ENCODE results near the gene PEX3. TPM values are rescaled to one million over a fixed set of nuclear protein-coding genes. Genes with fewer than 3 reads are reported as not detected.
"Not testable (repeated sequence)": the region's sequence is repeated elsewhere in the genome, so short reads cannot be mapped to it uniquely, and the experiment has no call there.

PEX3 gene
- total and polyA plus RNA-seq, 2 donors (not counting 1 experiment from before 2014, with no cell fraction given): 9.3 to 23.2 TPM

DNA sequence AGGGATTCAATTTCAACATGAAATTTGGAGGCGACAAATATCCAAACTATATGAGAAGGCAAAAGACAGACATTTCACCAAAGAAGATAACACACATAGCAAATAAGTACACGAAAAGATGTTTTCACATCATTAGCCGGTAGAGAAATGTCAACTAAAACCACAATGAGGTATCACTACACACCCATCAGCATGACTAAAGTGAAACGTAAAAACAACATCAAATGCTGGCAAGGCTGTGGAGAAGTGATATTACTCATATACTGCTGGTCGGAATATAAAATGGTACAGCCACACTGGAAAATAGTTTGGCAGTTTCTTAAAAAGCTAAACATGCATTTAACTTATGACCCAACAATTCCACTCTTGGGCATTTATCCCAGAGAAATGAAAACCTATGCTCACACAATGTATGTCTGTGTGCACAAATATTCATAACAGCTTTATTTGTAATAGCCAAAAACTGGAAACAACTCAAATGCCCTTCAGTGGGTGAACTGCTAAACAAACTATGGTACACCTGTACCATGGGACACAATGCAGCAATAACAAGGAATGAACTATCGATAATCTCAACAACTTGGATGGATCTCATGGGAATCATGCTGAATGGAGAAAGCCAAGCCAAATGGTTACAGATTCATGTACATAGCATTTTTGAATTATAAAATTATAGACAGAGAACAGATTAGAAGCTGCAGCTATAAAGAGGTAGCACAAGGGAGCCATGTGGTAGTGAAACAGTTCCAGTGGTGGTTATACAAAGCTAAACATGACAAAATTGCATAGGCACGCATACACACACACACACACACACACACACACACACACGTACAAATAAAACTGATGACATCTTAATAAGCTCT lies 8.7 kb upstream of the PEX3 start:
- intact Hi-C loops (cut with micrococcal nuclease): no loop called here
- H3K4me1 ChIP-seq (ENCODE audit: control insufficient read depth in 2 of 2, insufficient read depth in 2 of 2, low read length in 2 of 2): no peaks in the 10 kb centered on the region
- no peak for DNase-seq
- no peak overlapping the region for H3K4me2 ChIP-seq (replicated peaks; ENCODE audit: low read depth, low read length, poor library complexity, severe bottlenecking)
- no peak overlapping the region for H3K4me3 Mint-ChIP-seq
- H3K4me1 Mint-ChIP-seq: no peaks in the 10 kb centered on the region
- no peak overlapping the region for H2AFZ ChIP-seq (ENCODE audit: insufficient read depth, low read depth, low read length, poor library complexity, severe bottlenecking)
- peaks cover 2% of the 10 kb centered on the region for H3K9me3 Mint-ChIP-seq (ENCODE audit: insufficient read depth)
- H3K27ac Mint-ChIP-seq: no peak overlapping the region
- no peaks in the 10 kb centered on the region for H3K27me3 Mint-ChIP-seq
- H3K27ac ChIP-seq (ENCODE audit: low read length in 2 of 2): no peak overlapping the region
- H3K79me2 ChIP-seq (ENCODE audit: control insufficient read depth, insufficient read depth, low read length): no peaks in the 10 kb centered on the region
- H3K36me3 ChIP-seq (replicated peaks in 1 of 2; ENCODE audit: control extremely low read depth in 1 of 2, control insufficient read depth in 1 of 2, extremely low read depth in 1 of 2, insufficient read depth in 2 of 2, low read length in 1 of 2): no peaks in the 10 kb centered on the region
- no peaks in the 10 kb centered on the region for H4K20me1 ChIP-seq (ENCODE audit: control insufficient read depth, insufficient read depth, low read length, poor library complexity, severe bottlenecking)
- CTCF ChIA-PET: interaction anchor here (0.6 to 2.2 kb wide), 3 partner anchors 8 to 15 kb away, joined by 3 to 14 read pairs (median 4); no protein-coding TSS in a partner anchor
- no peak for TF ChIP-seq EZH2 (IDR thresholded peaks at IDR 0.05; ENCODE audit: borderline replicate concordance, insufficient read depth, low read depth, low read length, poor library complexity, severe bottlenecking)
- TF ChIP-seq, protein P1, sequence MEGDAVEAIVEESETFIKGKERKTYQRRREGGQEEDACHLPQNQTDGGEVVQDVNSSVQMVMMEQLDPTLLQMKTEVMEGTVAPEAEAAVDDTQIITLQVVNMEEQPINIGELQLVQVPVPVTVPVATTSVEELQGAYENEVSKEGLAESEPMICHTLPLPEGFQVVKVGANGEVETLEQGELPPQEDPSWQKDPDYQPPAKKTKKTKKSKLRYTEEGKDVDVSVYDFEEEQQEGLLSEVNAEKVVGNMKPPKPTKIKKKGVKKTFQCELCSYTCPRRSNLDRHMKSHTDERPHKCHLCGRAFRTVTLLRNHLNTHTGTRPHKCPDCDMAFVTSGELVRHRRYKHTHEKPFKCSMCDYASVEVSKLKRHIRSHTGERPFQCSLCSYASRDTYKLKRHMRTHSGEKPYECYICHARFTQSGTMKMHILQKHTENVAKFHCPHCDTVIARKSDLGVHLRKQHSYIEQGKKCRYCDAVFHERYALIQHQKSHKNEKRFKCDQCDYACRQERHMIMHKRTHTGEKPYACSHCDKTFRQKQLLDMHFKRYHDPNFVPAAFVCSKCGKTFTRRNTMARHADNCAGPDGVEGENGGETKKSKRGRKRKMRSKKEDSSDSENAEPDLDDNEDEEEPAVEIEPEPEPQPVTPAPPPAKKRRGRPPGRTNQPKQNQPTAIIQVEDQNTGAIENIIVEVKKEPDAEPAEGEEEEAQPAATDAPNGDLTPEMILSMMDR (IDR thresholded peaks at IDR 0.05): no peak
- 100% methylated on average over 1 of the region's 8 CpGs for WGBS (ENCODE audit: insufficient coverage)
- no peak for ATAC-seq (ENCODE audit: low read depth)
- H3K27me3 ChIP-seq (replicated peaks in 1 of 4; ENCODE audit: control extremely low read depth in 1 of 4, control insufficient read depth in 3 of 4, insufficient read depth in 4 of 4, low read length in 3 of 4): no peaks in the 10 kb centered on the region
- no peak overlapping the region for H3K9ac ChIP-seq (ENCODE audit: low read length)
- POLR2A ChIA-PET: no interaction called here
- no peaks in the 10 kb centered on the region for H3K9me3 ChIP-seq (ENCODE audit: control extremely low read depth in 1 of 3, control insufficient read depth in 2 of 3, insufficient read depth in 1 of 3, low read length in 2 of 3)
- H3K4me3 ChIP-seq (ENCODE audit: control extremely low read depth in 1 of 5, extremely low read depth in 1 of 5, insufficient read depth in 1 of 5, low read depth in 2 of 5, low read length in 4 of 5): no peak overlapping the region

DNA sequence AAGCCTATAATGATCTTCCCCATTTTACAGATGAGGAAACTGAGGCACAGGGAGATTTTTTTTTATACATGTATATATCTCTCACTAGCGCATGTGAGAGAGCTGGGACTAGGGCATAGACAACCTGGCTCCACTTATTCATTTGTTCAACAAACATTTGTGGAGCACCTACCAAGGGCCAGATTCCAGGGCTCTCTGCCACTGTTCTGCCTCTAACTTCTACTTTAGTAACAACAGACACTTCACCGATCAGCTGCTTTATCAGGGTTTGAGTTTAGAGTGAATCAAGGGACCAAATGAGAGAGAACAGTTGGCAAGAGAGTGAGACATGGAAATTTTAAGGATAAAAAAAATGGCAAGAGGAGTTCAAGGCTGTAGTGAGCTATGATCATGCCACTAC lies 7.5 kb upstream of the PEX3 start:
- no peaks in the 10 kb centered on the region for H3K79me2 ChIP-seq (ENCODE audit: control insufficient read depth, insufficient read depth, low read length)
- no peaks in the 10 kb centered on the region for H3K36me3 ChIP-seq (replicated peaks in 1 of 2; ENCODE audit: control extremely low read depth in 1 of 2, control insufficient read depth in 1 of 2, extremely low read depth in 1 of 2, insufficient read depth in 2 of 2, low read length in 1 of 2)
- no peaks in the 10 kb centered on the region for H4K20me1 ChIP-seq (ENCODE audit: control insufficient read depth, insufficient read depth, low read length, poor library complexity, severe bottlenecking)
- ChIA-PET POLR2A (no interaction called here), CTCF (interaction anchor here (0.6 to 2.2 kb wide), 3 partner anchors 9 to 624 kb away, joined by 4 to 14 read pairs (median 4); no protein-coding TSS in a partner anchor)
- H3K4me1 ChIP-seq (ENCODE audit: control insufficient read depth in 2 of 2, insufficient read depth in 2 of 2, low read length in 2 of 2): no peaks in the 10 kb centered on the region
- Mint-ChIP-seq H3K27ac (no peak overlapping the region), H3K4me3 (no peak overlapping the region), H3K4me1 (peaks cover 2% of the 10 kb centered on the region), H3K27me3 (no peaks in the 10 kb centered on the region), H3K9me3 (ENCODE audit: insufficient read depth) (peaks cover 2% of the 10 kb centered on the region)
- intact Hi-C loops (cut with micrococcal nuclease): no loop called here
- ATAC-seq (ENCODE audit: low read depth) (no peak), DNase-seq (no peak)
- H3K27ac ChIP-seq (ENCODE audit: low read length in 2 of 2): no peak overlapping the region
- H3K27me3 ChIP-seq (replicated peaks in 1 of 4; ENCODE audit: control extremely low read depth in 1 of 4, control insufficient read depth in 3 of 4, insufficient read depth in 4 of 4, low read length in 3 of 4): no peaks in the 10 kb centered on the region
- H3K9ac ChIP-seq (ENCODE audit: low read length): no peak overlapping the region
- H3K4me3 ChIP-seq (ENCODE audit: control extremely low read depth in 1 of 5, extremely low read depth in 1 of 5, insufficient read depth in 1 of 5, low read depth in 2 of 5, low read length in 4 of 5): no peak overlapping the region
- TF ChIP-seq, protein P1 (IDR thresholded peaks at IDR 0.05): no peak
- no peak for TF ChIP-seq EZH2 (IDR thresholded peaks at IDR 0.05; ENCODE audit: borderline replicate concordance, insufficient read depth, low read depth, low read length, poor library complexity, severe bottlenecking)
- no peak overlapping the region for H3K4me2 ChIP-seq (replicated peaks; ENCODE audit: low read depth, low read length, poor library complexity, severe bottlenecking)
- 100% methylated on average over 1 of the region's 2 CpGs for WGBS (ENCODE audit: insufficient coverage)
- H3K9me3 ChIP-seq (ENCODE audit: control extremely low read depth in 1 of 3, control insufficient read depth in 2 of 3, insufficient read depth in 1 of 3, low read length in 2 of 3): no peaks in the 10 kb centered on the region
- H2AFZ ChIP-seq (ENCODE audit: insufficient read depth, low read depth, low read length, poor library complexity, severe bottlenecking): no peak overlapping the region

DNA sequence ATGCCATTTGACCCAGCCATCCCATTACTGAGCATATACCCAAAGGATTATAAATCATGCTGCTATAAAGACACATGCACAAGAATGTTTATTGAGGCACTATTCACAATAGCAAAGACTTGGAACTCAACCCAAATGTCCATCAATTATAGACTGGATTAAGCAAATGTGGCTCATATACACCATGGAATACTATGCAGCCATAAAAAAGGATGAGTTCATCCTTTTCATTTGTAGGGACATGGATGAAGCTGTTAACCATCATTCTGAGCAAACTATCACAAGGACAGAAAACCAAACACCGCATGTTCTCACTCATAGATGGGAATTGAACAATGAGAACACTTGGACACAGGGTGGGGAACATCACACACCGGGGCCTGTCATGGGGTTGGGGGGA lies 2.7 kb upstream of the PEX3 start:
- H3K9ac ChIP-seq (ENCODE audit: low read length); H3K27me3 Mint-ChIP-seq; H3K27ac ChIP-seq (ENCODE audit: low read length in 2 of 2); H4K20me1 ChIP-seq (ENCODE audit: control insufficient read depth, insufficient read depth, low read length, poor library complexity, severe bottlenecking); H3K27ac Mint-ChIP-seq; ATAC-seq (ENCODE audit: low read depth); DNase-seq; H2AFZ ChIP-seq (ENCODE audit: insufficient read depth, low read depth, low read length, poor library complexity, severe bottlenecking); POLR2A ChIA-PET; H3K4me3 ChIP-seq (ENCODE audit: control extremely low read depth in 1 of 5, extremely low read depth in 1 of 5, insufficient read depth in 1 of 5, low read depth in 2 of 5, low read length in 4 of 5); intact Hi-C loops (cut with micrococcal nuclease); H3K4me3 Mint-ChIP-seq; H3K9me3 Mint-ChIP-seq (ENCODE audit: insufficient read depth); H3K27me3 ChIP-seq (replicated peaks in 1 of 4; ENCODE audit: control extremely low read depth in 1 of 4, control insufficient read depth in 3 of 4, insufficient read depth in 4 of 4, low read length in 3 of 4); H3K4me2 ChIP-seq (replicated peaks; ENCODE audit: low read depth, low read length, poor library complexity, severe bottlenecking); CTCF ChIA-PET; H3K36me3 ChIP-seq (replicated peaks in 1 of 2; ENCODE audit: control extremely low read depth in 1 of 2, control insufficient read depth in 1 of 2, extremely low read depth in 1 of 2, insufficient read depth in 2 of 2, low read length in 1 of 2); H3K9me3 ChIP-seq (ENCODE audit: control extremely low read depth in 1 of 3, control insufficient read depth in 2 of 3, insufficient read depth in 1 of 3, low read length in 2 of 3): not testable (repeated sequence)
- H3K4me1 Mint-ChIP-seq: peaks cover 29% of the 10 kb centered on the region
- no CpG with 5 or more reads among the region's 2 CpGs for WGBS (ENCODE audit: insufficient coverage)
- Histone ChIP-seq H3K4me1 (ENCODE audit: control insufficient read depth in 2 of 2, insufficient read depth in 2 of 2, low read length in 2 of 2) (peaks cover 15 to 18% of the 10 kb centered on the region in 2 donors), H3K79me2 (ENCODE audit: control insufficient read depth, insufficient read depth, low read length) (peaks cover 16% of the 10 kb centered on the region)
